ENCODE results near the gene WDR54.
A peak's percentile ranks its signal among the peaks of the same experiment; 100 is the strongest.
"Not testable (repeated sequence)": the region's sequence is repeated elsewhere in the genome, so short reads cannot be mapped to it uniquely, and the experiment has no call there.

Gene WDR54

DNA sequence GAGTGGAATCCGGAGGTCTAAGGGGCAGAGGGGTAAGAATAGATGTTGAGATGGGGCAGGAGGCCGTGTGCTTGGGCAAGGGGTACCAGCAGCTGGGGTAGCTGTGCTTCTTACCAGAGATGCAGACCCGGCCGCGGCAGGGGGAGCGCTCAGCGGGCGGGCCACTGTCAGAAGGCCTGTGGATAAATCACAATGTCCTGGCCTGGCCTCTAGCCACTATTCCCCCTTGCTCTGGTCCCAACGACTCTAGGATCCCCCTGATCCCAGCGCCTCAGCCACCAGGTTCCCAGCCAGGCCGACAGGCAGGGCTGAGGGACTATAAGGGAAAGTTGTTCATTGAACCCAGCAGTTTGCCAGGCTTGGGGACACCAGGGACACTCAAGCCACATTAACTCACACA is 9.0 kb downstream of the WDR54 start:
- DNase-seq = no peak

GRCh38 chr2:74436111-74436805 is 14.7 kb downstream of the WDR54 start:
- no peak for DNase-seq

- DNase-seq = no peak
Measured at GRCh38 chr2:74436848-74437695, 15.5 kb downstream of the WDR54 start.

DNA sequence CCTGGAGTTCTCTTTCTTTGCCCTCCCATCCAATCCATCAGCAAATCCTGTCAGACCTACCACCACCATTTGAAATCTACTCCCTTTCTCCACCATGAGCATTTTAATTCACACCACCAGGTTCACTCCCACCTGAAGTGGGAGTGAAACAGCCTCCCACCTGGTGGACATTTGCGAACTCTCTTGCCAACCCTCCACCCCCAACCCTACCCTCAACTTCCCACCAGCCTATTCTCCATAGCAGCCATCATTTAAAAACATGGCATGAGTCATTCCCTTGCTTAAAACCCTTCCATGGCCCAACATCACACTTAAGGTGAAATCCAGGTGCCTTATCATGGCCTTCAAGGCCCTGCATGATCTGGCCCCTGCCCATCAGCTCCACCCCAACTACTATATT is 16.7 kb downstream of the WDR54 start:
- DNase-seq = no peak

GRCh38 chr2:74439373-74439772 is 17.8 kb downstream of the WDR54 start:
- no peak for DNase-seq

DNA sequence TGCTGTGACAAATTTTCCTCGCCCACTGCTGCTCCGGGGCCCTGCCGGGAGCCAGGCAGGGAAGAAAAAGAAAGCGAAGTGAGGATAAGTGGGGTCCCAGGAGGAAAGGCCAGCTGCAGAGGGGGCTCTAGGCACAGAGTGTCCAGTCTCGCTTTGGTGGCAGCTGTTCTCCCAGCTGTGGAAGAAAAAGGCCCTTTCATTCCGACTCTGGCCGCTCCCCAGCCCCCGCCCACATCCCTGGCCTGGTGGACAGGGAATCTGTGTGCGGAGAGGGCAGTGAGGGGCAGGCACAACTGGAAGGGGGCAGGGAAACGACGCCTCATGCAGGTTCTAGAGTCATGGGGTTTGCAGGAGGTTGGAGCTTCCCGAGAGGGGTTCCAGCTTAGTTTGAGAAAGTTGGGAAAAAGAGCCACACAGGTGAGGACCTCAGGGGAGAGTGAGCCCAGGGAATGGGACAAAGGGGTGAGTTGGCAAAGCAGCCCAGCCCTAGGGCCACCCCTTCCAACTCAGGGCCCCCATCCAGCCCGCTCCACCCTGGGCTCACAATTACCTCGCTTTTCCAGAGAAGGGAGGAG is 18.4 kb downstream of the WDR54 start:
- DNase-seq = no peak

DNA sequence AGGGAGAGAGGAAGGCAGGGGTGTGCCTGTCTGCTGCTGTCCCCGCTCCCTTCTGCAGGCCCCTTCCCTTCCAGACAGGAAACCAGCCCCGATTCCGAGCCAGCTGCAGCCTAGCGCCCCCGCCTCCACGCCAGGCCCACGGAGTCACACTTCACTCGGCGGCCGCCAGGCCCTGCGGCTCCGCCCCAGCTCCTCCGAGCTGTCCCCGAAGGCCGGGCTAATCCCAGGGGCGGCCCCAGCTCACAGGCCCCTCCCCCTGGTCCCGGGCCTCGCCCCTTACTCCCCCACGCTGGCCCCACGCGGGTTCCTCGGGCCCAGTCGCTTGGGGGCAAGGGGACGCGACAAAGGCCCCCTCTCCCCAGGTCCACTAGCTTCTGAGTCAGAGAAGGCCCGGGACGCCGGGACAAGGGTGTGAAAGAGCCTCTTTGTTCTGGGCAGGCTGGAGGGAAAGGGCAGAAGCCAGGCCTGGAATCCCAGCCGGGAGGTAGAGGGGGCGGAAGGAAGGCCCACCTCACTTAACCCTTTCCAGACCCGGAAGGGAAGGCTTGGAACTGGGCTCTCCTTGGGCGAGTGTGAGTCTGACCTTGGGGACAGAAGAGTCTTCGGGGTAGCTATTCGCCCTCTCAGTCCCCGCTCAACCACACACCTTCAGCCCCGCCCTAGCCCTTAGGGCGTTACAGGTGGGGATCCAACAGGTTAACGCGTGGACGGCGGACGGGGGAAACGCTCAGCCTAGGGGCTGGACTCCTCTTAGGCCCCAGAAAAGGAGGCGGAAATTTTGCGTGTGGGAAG is 19.0 kb downstream of the WDR54 start:
- DNase-seq = peak; percentile 16

- no peak for DNase-seq
Measured at GRCh38 chr2:74441170-74441689, 19.7 kb downstream of the WDR54 start.

- DNase-seq = no peak
Measured at GRCh38 chr2:74441690-74442482, 20.4 kb downstream of the WDR54 start, which contains the start of gene RTKN. Gene RTKN (minus strand): TSS chr2:74441937. CDS start chr2:74441816, 121 bp downstream.

DNA sequence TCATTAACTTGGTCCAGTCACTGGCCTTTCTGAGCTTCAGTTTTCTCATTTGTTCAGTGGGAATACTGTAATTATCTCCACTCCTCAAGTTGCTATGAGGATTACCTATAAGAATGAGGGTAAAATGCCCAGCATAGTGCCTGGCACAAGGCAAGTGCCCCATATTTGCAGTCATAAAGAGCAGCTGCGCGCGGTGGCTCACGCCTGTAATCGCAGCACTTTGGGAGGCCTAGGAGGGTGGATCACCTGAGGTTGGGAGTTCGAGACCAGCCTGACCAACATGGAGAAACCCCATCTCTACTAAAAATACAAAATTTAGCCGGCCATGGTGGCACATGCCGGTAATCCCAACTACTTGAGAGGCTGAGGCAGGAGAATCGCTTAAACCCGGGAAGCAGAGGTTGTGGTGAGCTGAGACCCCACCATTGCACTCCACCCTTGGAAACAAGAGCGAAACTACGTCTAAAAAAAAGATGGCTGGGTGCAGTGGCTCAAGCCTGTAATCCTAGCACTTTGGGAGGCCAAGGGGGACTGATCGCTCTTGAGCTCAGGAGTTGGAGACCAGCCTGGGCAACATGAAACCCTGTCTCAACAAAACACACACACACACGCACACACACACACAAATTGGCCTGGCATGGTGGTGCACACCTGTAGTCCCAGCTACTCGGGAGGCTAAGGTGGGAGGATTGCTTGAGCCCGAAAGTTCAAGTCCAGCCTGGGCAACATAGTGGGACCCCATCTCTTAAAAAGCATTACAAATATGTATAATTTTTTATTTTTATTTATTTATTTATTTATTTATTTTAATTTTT is 21.2 kb downstream of the WDR54 start:
- not testable (repeated sequence) for DNase-seq

DNA sequence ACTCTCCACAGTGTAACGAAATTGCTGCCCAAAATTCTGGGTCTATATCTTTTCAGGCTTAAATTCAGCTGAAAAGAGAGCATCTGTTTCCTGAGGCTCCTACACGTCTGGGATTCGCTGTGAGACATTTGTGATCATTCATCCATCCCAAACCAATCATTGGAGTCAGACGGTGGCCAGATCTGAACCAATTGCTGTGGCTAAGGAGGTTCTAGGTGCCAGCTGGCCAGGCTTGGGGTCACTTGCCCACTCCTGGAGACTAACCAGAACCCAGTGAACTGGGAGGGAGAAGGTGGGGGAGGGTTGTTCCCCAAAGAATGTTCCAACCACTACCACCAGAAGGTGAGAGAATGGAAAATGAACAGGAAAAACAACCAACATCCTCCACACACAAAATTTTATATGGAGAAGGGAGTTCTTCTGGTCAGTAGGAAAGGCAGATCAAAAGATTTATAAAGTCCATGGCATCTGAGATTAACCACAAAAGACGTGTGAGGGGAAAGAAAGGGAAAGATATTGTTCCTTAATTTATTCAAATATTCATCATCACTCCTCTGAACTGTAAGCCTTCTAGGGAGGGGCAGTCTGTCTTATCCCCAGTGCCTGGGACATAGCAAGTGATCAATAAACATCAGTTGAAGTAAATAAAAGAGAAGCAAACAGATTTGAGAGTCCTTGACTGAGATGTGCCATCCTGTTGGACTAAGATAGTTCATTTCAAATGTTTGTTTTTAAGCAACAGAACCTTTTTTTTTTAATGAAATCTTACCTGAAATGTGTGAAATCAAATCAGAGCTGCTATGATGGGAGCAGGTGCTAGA is 23.2 kb downstream of the WDR54 start:
- DNase-seq = peak; percentile 18

GRCh38 chr2:74447230-74447999 is 25.9 kb downstream of the WDR54 start:
- DNase-seq = no peak

DNA sequence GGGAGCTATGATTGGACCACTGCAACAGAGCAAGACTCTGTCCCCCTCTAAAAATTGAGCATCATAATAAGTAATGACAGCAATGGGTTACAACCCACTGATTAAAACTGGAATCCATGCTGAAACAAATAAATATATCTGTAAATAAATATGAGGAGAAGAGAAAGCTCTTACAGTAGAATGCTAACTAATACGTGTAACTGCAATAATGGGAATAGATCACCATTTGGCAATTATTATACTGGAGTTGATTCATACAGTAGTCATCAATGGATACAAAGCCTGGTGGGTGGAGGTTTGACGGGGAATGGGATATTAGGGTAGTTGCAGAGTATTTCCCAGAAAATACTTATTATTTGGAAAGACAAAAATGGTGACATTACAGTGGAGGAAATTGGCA is 27.2 kb downstream of the WDR54 start:
- DNase-seq = no peak

GRCh38 chr2:74450570-74451190 is 29.1 kb downstream of the WDR54 start:
- DNase-seq = no peak

GRCh38 chr2:74454654-74455511 is 33.4 kb downstream of the WDR54 start, which contains the start of gene INO80B:
Gene INO80B (plus strand): TSS chr2:74455087. CDS start chr2:74455117, 30 bp downstream.
- DNase-seq = peak; percentile 91

- no peak for DNase-seq
Measured at GRCh38 chr2:74457129-74457548, 35.6 kb downstream of the WDR54 start.

DNA sequence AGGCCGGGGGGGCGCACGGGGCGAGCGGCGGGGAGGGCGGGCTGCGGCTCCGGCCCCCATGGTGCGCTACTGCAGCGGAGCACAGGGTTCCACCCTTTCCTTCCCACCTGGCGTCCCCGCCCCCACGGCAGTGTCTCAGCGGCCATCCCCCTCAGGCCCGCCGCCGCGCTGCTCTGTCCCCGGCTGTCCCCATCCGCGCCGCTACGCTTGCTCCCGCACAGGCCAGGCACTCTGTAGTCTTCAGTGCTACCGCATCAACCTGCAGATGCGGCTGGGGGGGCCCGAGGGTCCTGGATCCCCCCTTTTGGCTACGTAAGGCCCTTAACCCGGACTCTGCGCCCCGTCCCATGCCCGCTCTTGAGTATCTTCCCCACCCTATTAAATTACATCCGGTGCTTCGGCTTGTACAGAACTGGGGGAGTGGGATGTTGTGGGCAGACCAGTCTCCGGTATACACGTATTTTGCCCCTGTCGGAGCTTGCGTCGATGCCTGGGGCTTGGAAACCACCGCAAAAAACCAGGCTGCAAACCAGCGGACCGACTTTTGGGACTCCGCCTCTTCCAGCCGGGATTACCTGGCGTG is 36.1 kb downstream of the WDR54 start:
- DNase-seq = no peak
